A673 (cell line): ENCODE data around the gene ANO1. TPM values are rescaled to one million over a fixed set of nuclear protein-coding genes. Genes with fewer than 3 reads are reported as not detected.

ENCODE experiments used
- BruUV-seq: library from RNA; stranded (reverse); fragments of 400-500 nt; replicated peaks from 2 replicates; lab custom pipeline; 2021; lab: Mats Ljungman, UMichigan
- CTCF ChIA-PET: fragments of 300-600 bp; sonication (Branson Sonifier 250); formaldehyde crosslinking; loops from one replicate; lab custom pipeline; 2022; ENCODE audit warnings: antibody characterized with exemption; lab: Charles Lee
- POLR2A ChIA-PET: fragments of 300-600 bp; sonication (Branson Sonifier 250); formaldehyde crosslinking; loops from one replicate; lab custom pipeline; 2022; ENCODE audit warnings: antibody characterized with exemption; ENCODE audit not compliant: low non-redundant PET; lab: Charles Lee
- DNase-seq: peaks from one replicate; pipeline ENCODE4 v3.0.0-alpha.2; 2015; ENCODE audit warnings: low spot score
- H3K27ac ChIP-seq: fragments of 200-600 bp; sonication (generic); 2 replicates; pipeline ENCODE4 v1.5.1; 2016; ENCODE audit warnings: mixed run types, low read depth, mild to moderate bottlenecking, mixed read lengths, antibody characterized with exemption, low read length; ENCODE audit not compliant: poor library complexity, severe bottlenecking
- H3K27me3 ChIP-seq: fragments of 200-600 bp; sonication (generic); replicated peaks from 2 replicates; pipeline ENCODE4 v1.6.1; 2017; ENCODE audit warnings: mixed run types, low read depth, mild to moderate bottlenecking, mixed read lengths, antibody characterized with exemption, low read length; ENCODE audit not compliant: insufficient read depth, poor library complexity
- H3K36me3 ChIP-seq: fragments of 200-600 bp; sonication (generic); 2 replicates; pipeline ENCODE4 v1.6.1; 2016; ENCODE audit warnings: mixed run types, mild to moderate bottlenecking, mixed read lengths, antibody characterized with exemption, low read length; ENCODE audit not compliant: insufficient read depth, poor library complexity, severe bottlenecking
- H3K4me1 ChIP-seq: fragments of 200-600 bp; sonication (generic); 2 replicates; pipeline ENCODE4 v1.6.1; 2017; ENCODE audit warnings: mixed run types, mild to moderate bottlenecking, mixed read lengths, antibody characterized with exemption, low read length; ENCODE audit not compliant: insufficient read depth, poor library complexity, severe bottlenecking
- H3K4me3 ChIP-seq: fragments of 200-600 bp; sonication (generic); 2 replicates; pipeline ENCODE4 v1.5.1; 2016; ENCODE audit warnings: low read depth, mixed run types, mild to moderate bottlenecking, mixed read lengths, low read length; ENCODE audit not compliant: poor library complexity, severe bottlenecking
- H3K9me3 ChIP-seq: fragments of 200-600 bp; sonication (generic); 2 replicates; pipeline ENCODE4 v1.6.1; 2016; ENCODE audit warnings: mixed run types, low read depth, mild to moderate bottlenecking, mixed read lengths, antibody characterized with exemption, low read length; ENCODE audit not compliant: poor library complexity, severe bottlenecking
- EZH2 ChIP-seq: fragments of 200-600 bp; sonication (generic); IDR thresholded peaks from 2 replicates; pipeline ENCODE4 v1.6.1; 2017; ENCODE audit warnings: borderline replicate concordance, low read depth, mild to moderate bottlenecking, mixed read lengths, antibody characterized with exemption, low read length; ENCODE audit not compliant: poor library complexity, severe bottlenecking
- intact Hi-C: fragments of 100-400 bp; cut with micrococcal nuclease; formaldehyde crosslinking; loops from one replicate; pipeline ENCODE4 v1.10.0; 2022; ENCODE audit not compliant: unreplicated experiment
- total RNA-seq: library from RNA; stranded (reverse); gene quantifications from 2 replicates; pipeline ENCODE4 v1.2.3, GENCODE V29; 2021
- TF ChIP-seq, protein P1 (sequence below): fragments of 300-800, 200-600 bp; sonication (generic); conservative IDR thresholded peaks from 2 replicates; pipeline ENCODE4 v1.5.1; 2017; ENCODE audit warnings: low read depth, mild to moderate bottlenecking, antibody characterized with exemption, low read length, moderate library complexity, mixed read lengths

The ANO1 gene
- total RNA-seq, 1 experiment from 2014 or later, result 0.90 TPM

- DNase-seq, result no peak
- H3K4me3 ChIP-seq, result no peak overlapping the region
- ChIA-PET CTCF (no interaction called here), POLR2A (no interaction called here)
- TF ChIP-seq EZH2, result no peak
- TF ChIP-seq, protein P1, sequence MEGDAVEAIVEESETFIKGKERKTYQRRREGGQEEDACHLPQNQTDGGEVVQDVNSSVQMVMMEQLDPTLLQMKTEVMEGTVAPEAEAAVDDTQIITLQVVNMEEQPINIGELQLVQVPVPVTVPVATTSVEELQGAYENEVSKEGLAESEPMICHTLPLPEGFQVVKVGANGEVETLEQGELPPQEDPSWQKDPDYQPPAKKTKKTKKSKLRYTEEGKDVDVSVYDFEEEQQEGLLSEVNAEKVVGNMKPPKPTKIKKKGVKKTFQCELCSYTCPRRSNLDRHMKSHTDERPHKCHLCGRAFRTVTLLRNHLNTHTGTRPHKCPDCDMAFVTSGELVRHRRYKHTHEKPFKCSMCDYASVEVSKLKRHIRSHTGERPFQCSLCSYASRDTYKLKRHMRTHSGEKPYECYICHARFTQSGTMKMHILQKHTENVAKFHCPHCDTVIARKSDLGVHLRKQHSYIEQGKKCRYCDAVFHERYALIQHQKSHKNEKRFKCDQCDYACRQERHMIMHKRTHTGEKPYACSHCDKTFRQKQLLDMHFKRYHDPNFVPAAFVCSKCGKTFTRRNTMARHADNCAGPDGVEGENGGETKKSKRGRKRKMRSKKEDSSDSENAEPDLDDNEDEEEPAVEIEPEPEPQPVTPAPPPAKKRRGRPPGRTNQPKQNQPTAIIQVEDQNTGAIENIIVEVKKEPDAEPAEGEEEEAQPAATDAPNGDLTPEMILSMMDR, result no peak
- H3K9me3 ChIP-seq, result no peaks in the 10 kb centered on the region
- H3K4me1 ChIP-seq, result peaks cover 10% of the 10 kb centered on the region
- intact Hi-C loops, result no loop called here
- peak overlapping the region; percentile 31 for H3K27ac ChIP-seq
- H3K36me3 ChIP-seq, result no peaks in the 10 kb centered on the region
- no TSS peak for BruUV-seq
- no peaks in the 10 kb centered on the region for H3K27me3 ChIP-seq
Observed at GRCh38 chr11:70135142-70135541, 57.0 kb downstream of the ANO1 start.

GRCh38 chr11:70135625-70136059, 57.5 kb downstream of the ANO1 start:
- TF ChIP-seq, protein P1, result no peak
- no peak for TF ChIP-seq EZH2
- ChIA-PET POLR2A (no interaction called here), CTCF (no interaction called here)
- H3K4me3 ChIP-seq, result no peak overlapping the region
- no TSS peak for BruUV-seq
- DNase-seq, result peak; percentile 74
- H3K27ac ChIP-seq, result peak overlapping the region; percentile 31
- intact Hi-C loops, result no loop called here
- no peaks in the 10 kb centered on the region for H3K36me3 ChIP-seq
- H3K4me1 ChIP-seq, result peaks cover 14% of the 10 kb centered on the region
- H3K9me3 ChIP-seq, result no peaks in the 10 kb centered on the region
- no peaks in the 10 kb centered on the region for H3K27me3 ChIP-seq

DNA sequence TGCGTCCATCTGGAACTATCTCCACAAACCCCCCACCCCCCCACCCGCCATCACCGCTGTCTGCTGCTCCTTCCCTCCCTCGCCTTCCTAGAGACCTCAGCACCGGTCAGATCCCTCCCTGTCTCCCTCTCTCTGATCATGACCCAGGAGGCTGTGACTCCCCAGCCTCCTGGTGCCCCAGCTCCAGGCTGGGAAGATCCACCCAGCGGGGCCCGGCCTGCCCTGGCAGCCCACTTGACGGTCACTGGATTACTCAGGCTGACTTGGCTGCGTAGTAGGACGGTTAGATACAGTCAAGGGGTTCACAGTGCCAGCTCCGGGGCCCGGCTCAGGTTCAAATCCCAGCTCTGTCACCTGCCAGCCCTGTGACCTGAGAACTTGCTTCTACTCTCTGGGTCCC, 59.3 kb downstream of the ANO1 start:
- no peaks in the 10 kb centered on the region for H3K9me3 ChIP-seq

More for the DNA sequence above, 59.3 kb downstream of the ANO1 start:
- Histone ChIP-seq H3K27me3 (no peaks in the 10 kb centered on the region), H3K36me3 (no peaks in the 10 kb centered on the region), H3K4me3 (no peak overlapping the region), H3K4me1 (peaks cover 31% of the 10 kb centered on the region), H3K27ac (peak overlapping the region; percentile 12)
- POLR2A ChIA-PET, result no interaction called here
- no peak for TF ChIP-seq EZH2
- TF ChIP-seq, protein P1, result no peak
- intact Hi-C loops, result no loop called here
- CTCF ChIA-PET, result interaction anchor here (0.8 kb wide), 1 partner anchor 46 kb away, joined by 6 read pairs; no protein-coding TSS in a partner anchor
- DNase-seq, result no peak
- no TSS peak for BruUV-seq
